Activated CD8-positive, alpha-beta T cell treated with anti-CD3 and anti-CD28 coated beads, Interleukin-2, amount 10 ng/mL, durations not matched to agents 7 days and 5 days (primary cell): ENCODE data around the gene PLIN3. TPM values are rescaled to one million over a fixed set of nuclear protein-coding genes. Genes with fewer than 3 reads are reported as not detected.
A peak's percentile ranks its signal among the peaks of the same experiment; 100 is the strongest.
"Not testable (repeated sequence)": the region's sequence is repeated elsewhere in the genome, so short reads cannot be mapped to it uniquely, and the experiment has no call there.

Experiments used
- ATAC-seq: fragments of 150-1000 bp; cut with Tn5 transposase; one replicate; pipeline ENCODE4 v1.10.0; 2021; ENCODE audit warnings: moderate library complexity
- CTCF ChIA-PET: fragments of 350-600 bp; sonication (Branson Sonifier 250); formaldehyde crosslinking; loops from one replicate; lab custom pipeline; 2021; ENCODE audit warnings: antibody characterized with exemption; lab: Charles Lee
- POLR2A ChIA-PET: fragments of 350-600 bp; sonication (Branson Sonifier 250); formaldehyde crosslinking; loops from one replicate; lab custom pipeline; 2021; ENCODE audit warnings: antibody characterized with exemption; lab: Charles Lee
- DNase-seq: peaks from one replicate; pipeline ENCODE4 v3.0.0-alpha.2; 2020
- H3K27ac Mint-ChIP-seq: one replicate; pipeline ENCODE4 v1.8.0; 2021; ENCODE audit warnings: mild to moderate bottlenecking, mixed read lengths
- H3K27me3 Mint-ChIP-seq: one replicate; pipeline ENCODE4 v1.8.0; 2021; ENCODE audit warnings: low read depth, mixed read lengths
- H3K36me3 Mint-ChIP-seq: one replicate; pipeline ENCODE4 v1.8.0; 2021; ENCODE audit warnings: low read depth, mixed read lengths
- H3K4me1 Mint-ChIP-seq: one replicate; pipeline ENCODE4 v1.8.0; 2021; ENCODE audit warnings: low read depth, mixed read lengths
- H3K4me3 Mint-ChIP-seq: one replicate; pipeline ENCODE4 v1.8.0; 2021; ENCODE audit warnings: mild to moderate bottlenecking, mixed read lengths
- H3K9me3 Mint-ChIP-seq: one replicate; pipeline ENCODE4 v1.8.0; 2022; ENCODE audit warnings: mixed read lengths; ENCODE audit not compliant: insufficient read depth
- total RNA-seq, 2 experiments: library from RNA; stranded (reverse); gene quantifications; one replicate each; pipeline ENCODE4 v1.2.3, GENCODE V29; 2021

The PLIN3 gene
- total RNA-seq, 2 experiments from 2014 or later = 27.5 to 32.8 TPM

DNA sequence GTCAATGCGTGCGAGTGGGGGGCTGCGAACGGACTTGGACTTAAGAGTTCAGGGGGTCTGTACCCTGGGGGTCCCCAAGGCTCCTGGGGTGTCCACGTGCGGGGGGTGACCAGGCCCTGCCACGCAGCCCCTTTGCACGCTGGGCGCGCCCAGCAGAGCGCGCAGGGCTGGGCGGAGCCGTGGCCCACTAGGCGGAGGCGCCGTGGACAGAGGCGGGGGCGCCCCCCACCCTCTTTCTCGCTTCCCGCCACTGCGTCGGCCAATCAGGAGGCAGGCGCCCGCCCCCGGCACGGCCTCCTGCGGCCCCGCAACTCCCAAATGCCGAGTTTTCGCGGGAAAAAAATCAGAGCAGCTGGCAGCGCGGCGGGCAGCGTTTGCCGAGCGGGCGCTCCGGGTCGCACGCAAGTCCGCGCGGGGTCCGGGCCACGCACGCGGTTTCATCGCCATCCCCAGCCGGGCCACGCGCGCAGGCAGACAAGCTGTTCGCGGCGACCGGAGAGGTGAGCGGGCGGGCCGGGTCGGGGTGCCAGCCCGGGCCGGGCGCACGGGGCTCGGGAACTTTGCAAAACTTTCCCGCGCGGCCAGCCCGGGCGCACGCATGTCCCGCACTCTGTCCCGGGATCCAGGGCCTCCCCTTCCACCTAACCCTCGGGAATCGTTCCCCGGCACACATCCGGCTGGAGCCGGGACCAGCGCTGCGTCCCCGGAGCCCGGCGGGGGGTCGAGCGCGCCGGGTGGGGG lies 41.9 kb upstream of the PLIN3 start, which contains the start of gene UHRF1:
Gene UHRF1, plus strand, starts transcription at position 346 of the 741 bp plus-strand sequence. CDS start 1,385 bp downstream, outside the sequence.
- CTCF ChIA-PET = interaction anchor here (6.5 kb wide), 1 partner anchor 98 kb away, joined by 94 read pairs; no protein-coding TSS in a partner anchor
- no peaks in the 10 kb centered on the region for H3K27me3 Mint-ChIP-seq
- ATAC-seq = peak; percentile 29
- POLR2A ChIA-PET = no interaction called here
- peaks cover 38% of the 10 kb centered on the region for H3K4me1 Mint-ChIP-seq
- H3K27ac Mint-ChIP-seq = peak within 1 kb of the TSS; percentile 84
- no peaks in the 10 kb centered on the region for H3K9me3 Mint-ChIP-seq
- H3K4me3 Mint-ChIP-seq = peak within 1 kb of the TSS; percentile 79
- H3K36me3 Mint-ChIP-seq = peaks cover 40% of the 10 kb centered on the region
- peak; percentile 76 for DNase-seq

DNA sequence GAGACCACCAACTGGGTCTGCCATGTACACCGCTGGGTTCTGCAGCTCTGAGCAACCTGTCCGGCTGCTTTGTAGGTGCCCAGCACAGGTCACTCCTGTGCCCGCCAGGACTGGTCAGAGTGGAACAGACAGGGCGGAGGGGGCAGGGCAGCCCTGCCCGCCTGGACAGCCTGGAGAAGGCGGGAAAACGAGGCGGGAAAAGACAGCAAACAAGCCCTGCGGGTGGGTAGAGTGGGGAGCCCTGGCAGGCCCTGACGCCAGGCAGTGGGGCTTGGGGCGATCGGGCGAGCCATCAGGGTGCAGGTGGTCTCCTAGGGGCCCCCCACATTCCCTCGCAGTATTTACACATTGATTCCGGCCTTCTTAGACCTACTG lies 41.3 kb upstream of the PLIN3 start:
- ATAC-seq (no peak), DNase-seq (no peak)
- H3K27me3 Mint-ChIP-seq = no peaks in the 10 kb centered on the region
- no peaks in the 10 kb centered on the region for H3K9me3 Mint-ChIP-seq
- ChIA-PET CTCF (interaction anchor here (6.5 kb wide), 1 partner anchor 97 kb away, joined by 94 read pairs; no protein-coding TSS in a partner anchor), POLR2A (no interaction called here)
- peaks cover 33% of the 10 kb centered on the region for H3K4me1 Mint-ChIP-seq
- H3K27ac Mint-ChIP-seq = no peak overlapping the region
- peaks cover 35% of the 10 kb centered on the region for H3K36me3 Mint-ChIP-seq
- H3K4me3 Mint-ChIP-seq = peak overlapping the region; percentile 52

DNA sequence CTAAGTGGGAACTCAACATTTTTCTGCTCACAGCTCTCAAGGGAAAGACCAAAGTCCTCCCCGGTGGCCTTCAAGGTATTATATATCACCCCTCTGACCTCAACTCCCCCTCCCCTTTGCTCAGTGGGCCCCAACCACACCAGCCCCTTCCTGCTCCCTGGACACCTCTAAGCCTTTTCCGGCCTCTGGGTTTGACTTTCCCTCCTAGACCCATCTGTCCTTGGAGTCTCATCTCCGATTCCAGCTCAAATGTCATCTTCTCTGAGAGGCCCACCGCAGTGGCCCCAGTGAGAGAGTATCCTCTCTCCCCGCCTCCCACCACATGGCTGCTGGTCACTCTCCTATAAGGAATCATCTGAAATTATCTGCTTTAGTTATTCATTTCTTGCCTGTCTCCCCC lies 40.9 kb upstream of the PLIN3 start:
- POLR2A ChIA-PET = no interaction called here
- CTCF ChIA-PET = interaction anchor here (6.5 kb wide), 1 partner anchor 97 kb away, joined by 94 read pairs; no protein-coding TSS in a partner anchor
- Mint-ChIP-seq H3K27me3 (no peaks in the 10 kb centered on the region), H3K9me3 (no peaks in the 10 kb centered on the region), H3K27ac (no peak overlapping the region), H3K36me3 (peaks cover 30% of the 10 kb centered on the region), H3K4me3 (peak overlapping the region; percentile 52), H3K4me1 (peaks cover 29% of the 10 kb centered on the region)
- ATAC-seq = no peak
- DNase-seq = no peak

DNA sequence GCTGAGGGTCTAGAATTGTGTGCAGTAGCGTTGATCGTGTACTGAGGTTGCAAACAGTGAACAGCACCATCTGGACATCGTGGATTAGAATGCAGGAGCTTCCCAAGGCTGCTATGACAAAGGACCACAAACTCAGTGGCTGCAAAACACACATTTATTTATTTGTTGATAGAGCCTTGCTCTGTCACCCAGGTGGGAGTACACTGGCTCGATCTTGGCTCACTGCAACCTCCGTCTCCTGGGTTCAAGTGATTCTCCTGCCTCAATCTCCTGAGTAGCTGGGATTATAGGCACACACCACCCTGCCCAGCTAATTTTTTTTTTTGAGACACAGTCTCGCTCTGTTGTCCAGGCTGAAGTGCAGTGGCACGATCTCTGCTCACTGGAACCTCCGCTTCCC lies 39.5 kb upstream of the PLIN3 start:
- Mint-ChIP-seq H3K9me3 (no peaks in the 10 kb centered on the region), H3K27me3 (no peaks in the 10 kb centered on the region), H3K4me3 (no peak overlapping the region), H3K27ac (no peak overlapping the region), H3K36me3 (peaks cover 17% of the 10 kb centered on the region), H3K4me1 (peaks cover 15% of the 10 kb centered on the region)
- DNase-seq = no peak
- ChIA-PET POLR2A (interaction anchor here (0.6 kb wide), 1 partner anchor 193 kb away, joined by 4 read pairs; no protein-coding TSS in a partner anchor), CTCF (interaction anchor here (1.0 to 2.2 kb wide), 2 partner anchors 34 to 98 kb away, joined by 4 to 13 read pairs; no protein-coding TSS in a partner anchor)
- no peak for ATAC-seq

DNA sequence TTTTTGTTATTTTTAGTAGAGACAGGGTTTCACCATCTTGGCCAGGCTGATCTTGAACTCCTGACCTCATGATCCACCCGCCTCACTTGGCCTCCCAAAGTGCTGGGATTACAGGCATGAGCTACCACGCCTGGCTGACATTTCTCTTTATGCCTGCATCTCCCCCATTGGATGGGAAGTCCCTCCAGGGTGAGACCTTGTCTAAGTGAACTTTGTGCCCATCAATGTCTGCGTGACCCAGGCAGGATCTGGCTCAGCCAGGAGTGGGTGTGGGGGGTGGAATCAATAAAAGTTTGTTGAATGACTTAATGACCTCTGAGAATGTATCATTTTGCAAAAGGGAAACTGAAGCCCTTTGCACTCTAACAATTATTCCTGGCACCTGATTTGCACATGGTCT lies 37.0 kb upstream of the PLIN3 start:
- Mint-ChIP-seq H3K4me1 (peaks cover 4% of the 10 kb centered on the region), H3K36me3 (no peaks in the 10 kb centered on the region), H3K27ac (no peak overlapping the region), H3K9me3 (no peaks in the 10 kb centered on the region), H3K4me3 (no peak overlapping the region), H3K27me3 (no peaks in the 10 kb centered on the region)
- ChIA-PET CTCF (interaction anchor here (2.3 kb wide), 1 partner anchor 113 kb away, joined by 5 read pairs; the partner anchor contains the start of gene FEM1A), POLR2A (interaction anchor here (0.7 kb wide), 1 partner anchor 494 kb away, joined by 3 read pairs; no protein-coding TSS in a partner anchor)
- ATAC-seq (no peak), DNase-seq (no peak)

DNA sequence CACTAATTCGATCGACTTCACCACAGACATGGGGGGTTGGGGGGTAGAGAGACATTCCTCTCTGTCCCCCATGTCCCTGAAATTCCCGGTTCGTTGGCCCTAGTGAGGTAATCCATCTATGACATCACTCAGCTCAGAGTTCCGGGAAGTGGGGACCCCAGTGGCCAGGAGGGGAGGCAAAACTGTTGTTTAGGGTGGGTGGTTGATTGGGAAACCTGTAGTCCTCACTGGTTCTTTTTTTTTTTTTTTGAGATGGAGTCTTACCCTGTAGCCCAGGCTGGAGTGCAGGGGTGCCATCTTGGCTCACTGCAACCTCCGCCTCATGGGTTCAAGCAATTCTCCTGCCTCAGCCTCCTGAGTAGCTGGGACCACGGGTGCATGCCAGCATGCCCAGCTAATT lies 35.3 kb upstream of the PLIN3 start, which contains the start of gene ARRDC5:
Gene ARRDC5, minus strand, starts transcription at position 101 of the 400 bp plus-strand sequence. Its CDS starts 71 bp downstream, at position 30.
- Mint-ChIP-seq H3K36me3 (no peaks in the 10 kb centered on the region), H3K9me3 (no peaks in the 10 kb centered on the region), H3K4me3 (no peak within 1 kb of the TSS), H3K27ac (no peak within 1 kb of the TSS), H3K27me3 (no peaks in the 10 kb centered on the region), H3K4me1 (no peaks in the 10 kb centered on the region)
- POLR2A ChIA-PET = no interaction called here
- ATAC-seq (no peak), DNase-seq (no peak)
- CTCF ChIA-PET = interaction anchor here (1.5 kb wide), 1 partner anchor 30 kb away, joined by 3 read pairs; no protein-coding TSS in a partner anchor

DNA sequence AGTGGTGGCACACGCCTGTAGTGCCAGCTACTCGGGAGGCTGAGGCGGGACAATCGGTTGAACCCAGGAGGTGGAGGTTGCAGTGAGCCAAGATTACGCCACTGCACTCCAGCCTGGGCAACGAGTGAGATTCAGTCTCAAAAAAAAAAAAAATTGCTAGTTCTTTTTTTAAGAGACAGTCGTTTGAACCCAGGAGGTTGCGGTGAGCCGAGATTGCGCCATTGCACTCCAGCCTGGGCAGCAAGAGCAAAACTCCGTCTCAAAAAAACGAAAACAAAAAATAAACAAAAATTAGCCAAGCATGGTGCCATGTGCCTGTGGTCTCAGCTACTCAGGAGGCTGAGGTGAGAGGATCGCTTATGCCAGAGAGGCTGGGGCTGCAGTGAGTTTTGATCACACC lies 33.4 kb upstream of the PLIN3 start:
- H3K4me3 Mint-ChIP-seq, H3K27ac Mint-ChIP-seq, H3K4me1 Mint-ChIP-seq, H3K27me3 Mint-ChIP-seq, POLR2A ChIA-PET, ATAC-seq, H3K9me3 Mint-ChIP-seq, DNase-seq, H3K36me3 Mint-ChIP-seq: not testable (repeated sequence)
- CTCF ChIA-PET = interaction anchor here (1.0 to 1.5 kb wide), 2 partner anchors 49 to 110 kb away, joined by 3 to 4 read pairs; partner anchors contain the start of gene FEM1A

DNA sequence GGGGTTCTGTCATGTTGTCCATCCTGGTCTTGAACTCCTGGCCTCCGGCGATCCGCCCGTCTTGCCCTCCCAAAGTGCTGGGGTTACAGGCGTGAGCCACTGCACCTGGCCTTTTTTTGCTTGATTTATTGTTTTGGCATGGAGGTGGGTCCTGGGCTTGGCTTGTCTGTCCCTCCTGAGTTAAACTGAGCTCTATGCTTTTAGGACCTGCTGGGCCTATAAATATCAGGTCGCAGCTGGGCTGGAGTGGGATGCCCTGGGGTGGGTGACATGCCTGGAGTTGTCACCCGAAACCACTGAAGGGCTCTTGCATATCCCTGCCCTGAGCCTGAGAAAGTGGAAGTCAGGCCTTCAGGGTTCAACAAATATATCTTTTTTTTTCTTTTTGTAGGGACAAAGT lies 29.7 kb upstream of the PLIN3 start:
- no peaks in the 10 kb centered on the region for H3K27me3 Mint-ChIP-seq
- DNase-seq = no peak
- H3K36me3 Mint-ChIP-seq = no peaks in the 10 kb centered on the region
- no peak overlapping the region for H3K27ac Mint-ChIP-seq
- H3K4me1 Mint-ChIP-seq = peaks cover 4% of the 10 kb centered on the region
- ATAC-seq = no peak
- H3K9me3 Mint-ChIP-seq = no peaks in the 10 kb centered on the region
- no peak overlapping the region for H3K4me3 Mint-ChIP-seq
- POLR2A ChIA-PET = no interaction called here
- CTCF ChIA-PET = interaction anchor here (0.7 to 1.3 kb wide), 2 partner anchors 15 to 105 kb away, joined by 3 read pairs; no protein-coding TSS in a partner anchor

DNA sequence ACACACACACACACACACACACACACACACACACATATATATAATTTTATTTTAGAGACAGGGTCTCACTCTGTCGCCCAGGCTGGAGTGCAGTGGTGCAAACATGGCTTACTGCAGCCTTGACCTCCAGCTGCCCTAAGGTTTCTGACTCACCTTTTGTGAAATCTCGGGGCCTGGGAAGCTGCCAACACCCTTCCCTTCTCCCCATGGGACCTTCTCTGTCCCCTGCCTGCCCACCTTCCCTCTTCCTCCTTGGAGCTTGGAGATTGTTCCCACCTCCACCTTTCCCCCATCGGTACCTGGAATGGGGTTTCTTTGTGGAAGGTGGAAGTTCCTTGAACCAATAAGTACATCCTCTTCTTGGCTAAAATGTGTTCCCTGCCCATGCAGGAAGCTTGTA lies 28.9 kb upstream of the PLIN3 start:
- ChIA-PET CTCF (interaction anchor here (0.7 to 1.3 kb wide), 2 partner anchors 16 to 105 kb away, joined by 3 read pairs; no protein-coding TSS in a partner anchor), POLR2A (no interaction called here)
- Mint-ChIP-seq H3K4me1 (peaks cover 4% of the 10 kb centered on the region), H3K4me3 (no peak overlapping the region), H3K36me3 (no peaks in the 10 kb centered on the region), H3K27me3 (no peaks in the 10 kb centered on the region), H3K27ac (no peak overlapping the region), H3K9me3 (no peaks in the 10 kb centered on the region)
- DNase-seq (no peak), ATAC-seq (no peak)

DNA sequence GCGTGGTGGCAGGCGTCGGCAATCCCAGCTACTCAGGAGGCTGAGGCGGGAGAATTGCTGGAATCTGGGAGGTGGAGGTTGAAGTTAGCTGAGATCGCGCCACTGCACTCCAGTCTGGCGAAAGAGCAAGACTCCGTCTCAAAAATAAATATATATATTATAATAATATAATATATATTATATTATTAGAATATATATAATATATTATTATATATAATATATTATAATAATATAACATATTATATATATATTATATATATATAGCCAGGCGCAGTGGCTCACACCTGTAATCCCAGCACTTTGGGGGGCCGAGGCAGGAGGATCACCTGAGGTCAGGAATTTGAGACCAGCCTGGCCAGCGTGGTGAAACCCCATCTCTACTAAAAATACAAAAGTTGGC lies 25.5 kb upstream of the PLIN3 start:
- DNase-seq, H3K4me3 Mint-ChIP-seq, H3K27ac Mint-ChIP-seq, H3K4me1 Mint-ChIP-seq, CTCF ChIA-PET, H3K9me3 Mint-ChIP-seq, H3K36me3 Mint-ChIP-seq, POLR2A ChIA-PET, H3K27me3 Mint-ChIP-seq, ATAC-seq: not testable (repeated sequence)

DNA sequence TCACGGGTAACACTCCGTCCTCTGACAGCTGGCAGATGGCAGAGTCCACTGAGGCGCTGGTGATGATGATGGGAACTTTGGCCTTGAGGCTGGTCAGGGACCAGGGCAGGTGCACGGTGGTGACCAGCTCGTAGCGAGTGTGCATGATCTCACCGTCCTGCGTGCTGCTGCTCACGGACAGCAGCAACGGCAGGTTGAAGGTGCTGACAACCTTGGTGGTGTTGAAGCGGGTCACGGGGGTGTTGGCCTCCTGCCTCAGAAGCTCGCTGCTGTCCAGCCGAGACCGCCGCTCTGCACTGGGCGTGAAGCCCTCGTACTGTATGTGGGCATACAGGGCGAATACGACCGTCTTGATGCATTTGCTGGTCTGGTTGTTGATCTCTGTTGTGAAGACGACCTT lies 23.6 kb upstream of the PLIN3 start:
- H3K4me1 Mint-ChIP-seq = peaks cover 4% of the 10 kb centered on the region
- ChIA-PET CTCF (interaction anchor here (1.2 kb wide), 1 partner anchor 21 kb away, joined by 3 read pairs; no protein-coding TSS in a partner anchor), POLR2A (no interaction called here)
- H3K27ac Mint-ChIP-seq = no peak overlapping the region
- H3K4me3 Mint-ChIP-seq = no peak overlapping the region
- no peaks in the 10 kb centered on the region for H3K27me3 Mint-ChIP-seq
- ATAC-seq = no peak
- DNase-seq = no peak
- no peaks in the 10 kb centered on the region for H3K36me3 Mint-ChIP-seq
- H3K9me3 Mint-ChIP-seq = no peaks in the 10 kb centered on the region
